SK-N-SH treated with all-trans-retinoic acid at 6 μM for 48 hours (cell line): ENCODE measurements around the gene GYG1.

Source experiments
- ATAC-seq: fragments of 200-7000 bp; cut with Tn5 transposase; 3 replicates; pipeline ENCODE4 v1.9.1; 2020; ENCODE audit warnings: mild to moderate bottlenecking, moderate library complexity
- ARNTL ChIP-seq: fragments of 450-650 bp; formaldehyde crosslinking; IDR thresholded peaks from 2 replicates; pipeline ENCODE4 v1.5.0; 2020; ENCODE audit warnings: low read depth, mild to moderate bottlenecking, moderate library complexity, borderline replicate concordance
- BACH2 ChIP-seq: fragments of 250-450 bp; sonication (Bioruptor Pico); IDR thresholded peaks from 2 replicates; pipeline ENCODE4 v1.9.0; 2021; ENCODE audit warnings: mild to moderate bottlenecking, borderline replicate concordance
- CSRNP3 ChIP-seq: fragments of 250-450 bp; sonication (Bioruptor Pico); IDR thresholded peaks from 2 replicates; pipeline ENCODE4 v1.5.1; 2021; ENCODE audit warnings: mild to moderate bottlenecking, moderate library complexity
- ESRRG ChIP-seq: fragments of 250-450 bp; sonication (Bioruptor Pico); IDR thresholded peaks from 2 replicates; pipeline ENCODE4 v1.6.1; 2021; ENCODE audit warnings: mild to moderate bottlenecking
- GLIS3 ChIP-seq: fragments of 250-450 bp; sonication (Bioruptor Pico); IDR thresholded peaks from 2 replicates; pipeline ENCODE4 v1.5.0; 2020; ENCODE audit warnings: mild to moderate bottlenecking, moderate library complexity
- ISL1 ChIP-seq: fragments of 250-450 bp; sonication (Bioruptor Pico); IDR thresholded peaks from 2 replicates; pipeline ENCODE4 v2.1.2; 2022; ENCODE audit warnings: mild to moderate bottlenecking, moderate library complexity
- OSR1 ChIP-seq: fragments of 250-450 bp; sonication (Bioruptor Pico); IDR thresholded peaks from 2 replicates; pipeline ENCODE4 v1.8.0; 2022; ENCODE audit warnings: moderate library complexity, mild to moderate bottlenecking, inconsistent platforms
- PATZ1 ChIP-seq: fragments of 250-450 bp; sonication (Bioruptor Pico); IDR thresholded peaks from 2 replicates; pipeline ENCODE4 v1.8.0; 2020; ENCODE audit warnings: mild to moderate bottlenecking, moderate library complexity, borderline replicate concordance
- POU6F1 ChIP-seq: fragments of 250-450 bp; sonication (Bioruptor Pico); IDR thresholded peaks from 2 replicates; pipeline ENCODE4 v1.8.0; 2021; ENCODE audit warnings: low read depth, mild to moderate bottlenecking, moderate library complexity, borderline replicate concordance
- PPARA ChIP-seq: fragments of 250-450 bp; sonication (Bioruptor Pico); IDR thresholded peaks from 2 replicates; pipeline ENCODE4 v1.5.0; 2020; ENCODE audit warnings: mild to moderate bottlenecking, borderline replicate concordance
- SNAI2 ChIP-seq: fragments of 250-450 bp; sonication (Bioruptor Pico); IDR thresholded peaks from 2 replicates; pipeline ENCODE4 v1.5.0; 2020; ENCODE audit warnings: mild to moderate bottlenecking, moderate library complexity
- TCF4 ChIP-seq: fragments of 250-450 bp; sonication (Bioruptor Pico); IDR thresholded peaks from 2 replicates; pipeline ENCODE4 v1.8.0; 2021; ENCODE audit warnings: mild to moderate bottlenecking, moderate library complexity, borderline replicate concordance
- TOX ChIP-seq: fragments of 250-450 bp; sonication (Bioruptor Pico); IDR thresholded peaks from 2 replicates; pipeline ENCODE4 v1.8.0; 2021; ENCODE audit warnings: mild to moderate bottlenecking, moderate library complexity, borderline replicate concordance
- ZC3H10 ChIP-seq: fragments of 250-450 bp; sonication (Bioruptor Pico); IDR thresholded peaks from 2 replicates; pipeline ENCODE4 v1.5.1; 2021; ENCODE audit warnings: mild to moderate bottlenecking, moderate library complexity
- ZFP3 ChIP-seq: fragments of 250-450 bp; sonication (Bioruptor Pico); IDR thresholded peaks from 2 replicates; pipeline ENCODE4 v1.5.0; 2020; ENCODE audit warnings: mild to moderate bottlenecking, moderate library complexity
- ZNF565 ChIP-seq: fragments of 450-650 bp; formaldehyde crosslinking; conservative IDR thresholded peaks from 2 replicates; pipeline ENCODE4 v1.5.0; 2020; ENCODE audit warnings: low read depth, mild to moderate bottlenecking, moderate library complexity
- ZNF70 ChIP-seq: fragments of 450-650 bp; formaldehyde crosslinking; IDR thresholded peaks from 2 replicates; pipeline ENCODE4 v1.5.0; 2020; ENCODE audit warnings: mild to moderate bottlenecking, moderate library complexity
- TF ChIP-seq, protein P1 (sequence below): fragments of 250-450 bp; sonication (Bioruptor Pico); IDR thresholded peaks from 2 replicates; pipeline ENCODE4 v1.5.0; 2020; ENCODE audit warnings: mild to moderate bottlenecking, moderate library complexity
- TF ChIP-seq, protein P2 (sequence below): fragments of 250-450 bp; sonication (Bioruptor Pico); IDR thresholded peaks from 2 replicates; pipeline ENCODE4 v1.5.1; 2020; ENCODE audit warnings: low read depth, mild to moderate bottlenecking, moderate library complexity

GYG1 gene

GRCh38 chr3:149004622-149005021 lies 13.3 kb downstream of the GYG1 start (continued):
- TF ChIP-seq PPARA (CRISPR knock-in tag) = no peak
- no peak for TF ChIP-seq ZFP3 (CRISPR knock-in tag)
- TF ChIP-seq ISL1 (CRISPR knock-in tag) = no peak
- TF ChIP-seq ZC3H10 = no peak
- TF ChIP-seq PATZ1 (CRISPR knock-in tag) = no peak
- TF ChIP-seq, protein P1, sequence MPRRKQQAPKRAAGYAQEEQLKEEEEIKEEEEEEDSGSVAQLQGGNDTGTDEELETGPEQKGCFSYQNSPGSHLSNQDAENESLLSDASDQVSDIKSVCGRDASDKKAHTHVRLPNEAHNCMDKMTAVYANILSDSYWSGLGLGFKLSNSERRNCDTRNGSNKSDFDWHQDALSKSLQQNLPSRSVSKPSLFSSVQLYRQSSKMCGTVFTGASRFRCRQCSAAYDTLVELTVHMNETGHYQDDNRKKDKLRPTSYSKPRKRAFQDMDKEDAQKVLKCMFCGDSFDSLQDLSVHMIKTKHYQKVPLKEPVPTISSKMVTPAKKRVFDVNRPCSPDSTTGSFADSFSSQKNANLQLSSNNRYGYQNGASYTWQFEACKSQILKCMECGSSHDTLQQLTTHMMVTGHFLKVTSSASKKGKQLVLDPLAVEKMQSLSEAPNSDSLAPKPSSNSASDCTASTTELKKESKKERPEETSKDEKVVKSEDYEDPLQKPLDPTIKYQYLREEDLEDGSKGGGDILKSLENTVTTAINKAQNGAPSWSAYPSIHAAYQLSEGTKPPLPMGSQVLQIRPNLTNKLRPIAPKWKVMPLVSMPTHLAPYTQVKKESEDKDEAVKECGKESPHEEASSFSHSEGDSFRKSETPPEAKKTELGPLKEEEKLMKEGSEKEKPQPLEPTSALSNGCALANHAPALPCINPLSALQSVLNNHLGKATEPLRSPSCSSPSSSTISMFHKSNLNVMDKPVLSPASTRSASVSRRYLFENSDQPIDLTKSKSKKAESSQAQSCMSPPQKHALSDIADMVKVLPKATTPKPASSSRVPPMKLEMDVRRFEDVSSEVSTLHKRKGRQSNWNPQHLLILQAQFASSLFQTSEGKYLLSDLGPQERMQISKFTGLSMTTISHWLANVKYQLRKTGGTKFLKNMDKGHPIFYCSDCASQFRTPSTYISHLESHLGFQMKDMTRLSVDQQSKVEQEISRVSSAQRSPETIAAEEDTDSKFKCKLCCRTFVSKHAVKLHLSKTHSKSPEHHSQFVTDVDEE (CRISPR knock-in tag) = no peak

GRCh38 chr3:149005416-149005815 lies 14.1 kb downstream of the GYG1 start:
- ATAC-seq = peak; percentile 91
- TF ChIP-seq ISL1 (CRISPR knock-in tag) (0 out of 2 replicates have a peak, but pooled peaks have one; percentile 18), OSR1 (CRISPR knock-in tag) (no peak), TOX (no peak), ZNF70 (CRISPR knock-in tag) (no peak), PATZ1 (CRISPR knock-in tag) (no peak)

DNA sequence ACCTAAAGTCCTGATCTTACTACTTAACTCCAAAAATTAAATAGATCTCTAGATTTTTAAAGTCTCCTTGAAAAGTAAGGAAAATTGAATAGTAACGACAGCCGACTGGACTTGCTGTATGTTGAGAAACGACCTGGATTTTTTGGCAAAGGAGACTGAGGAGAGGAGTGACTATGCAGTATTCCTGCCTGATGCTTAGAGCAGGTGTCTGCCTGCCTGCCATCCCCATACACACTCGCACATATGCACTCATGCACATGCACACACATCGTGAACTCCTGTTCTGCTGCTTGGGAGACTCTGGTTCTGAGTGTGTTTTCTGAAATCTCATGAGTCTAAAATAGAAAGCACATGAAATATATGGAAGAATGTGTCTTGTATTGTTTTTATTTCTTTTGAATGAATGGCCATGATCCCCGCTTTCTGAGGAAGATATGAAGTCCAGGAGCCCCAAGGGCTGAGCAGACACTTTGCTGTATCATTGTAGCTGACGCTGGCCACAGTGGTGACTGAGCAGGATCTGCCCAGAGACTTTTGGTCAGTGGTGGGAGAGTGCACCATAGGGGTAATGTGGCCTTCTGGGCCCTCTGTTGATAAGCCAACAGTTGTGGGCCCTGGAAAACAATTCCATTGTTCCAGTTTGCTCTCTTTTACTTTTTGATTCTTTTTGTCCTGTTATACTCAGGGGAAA lies 16.4 kb downstream of the GYG1 start:
- TF ChIP-seq ESRRG (CRISPR knock-in tag) (no peak), ISL1 (CRISPR knock-in tag) (no peak), BACH2 (no peak), ZNF565 (CRISPR knock-in tag) (no peak), ARNTL (CRISPR knock-in tag) (no peak), POU6F1 (CRISPR knock-in tag) (no peak), TCF4 (no peak), PPARA (CRISPR knock-in tag) (no peak), CSRNP3 (CRISPR knock-in tag) (no peak), OSR1 (CRISPR knock-in tag) (no peak), PATZ1 (CRISPR knock-in tag) (no peak), GLIS3 (no peak), ZC3H10 (no peak), ZNF70 (CRISPR knock-in tag) (no peak), TOX (no peak), ZFP3 (CRISPR knock-in tag) (no peak), SNAI2 (no peak)
- TF ChIP-seq, protein P2, sequence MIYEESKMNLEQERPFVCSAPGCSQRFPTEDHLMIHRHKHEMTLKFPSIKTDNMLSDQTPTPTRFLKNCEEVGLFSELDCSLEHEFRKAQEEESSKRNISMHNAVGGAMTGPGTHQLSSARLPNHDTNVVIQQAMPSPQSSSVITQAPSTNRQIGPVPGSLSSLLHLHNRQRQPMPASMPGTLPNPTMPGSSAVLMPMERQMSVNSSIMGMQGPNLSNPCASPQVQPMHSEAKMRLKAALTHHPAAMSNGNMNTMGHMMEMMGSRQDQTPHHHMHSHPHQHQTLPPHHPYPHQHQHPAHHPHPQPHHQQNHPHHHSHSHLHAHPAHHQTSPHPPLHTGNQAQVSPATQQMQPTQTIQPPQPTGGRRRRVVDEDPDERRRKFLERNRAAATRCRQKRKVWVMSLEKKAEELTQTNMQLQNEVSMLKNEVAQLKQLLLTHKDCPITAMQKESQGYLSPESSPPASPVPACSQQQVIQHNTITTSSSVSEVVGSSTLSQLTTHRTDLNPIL (CRISPR knock-in tag) = no peak
- TF ChIP-seq, protein P1 (CRISPR knock-in tag) = no peak
- TF ChIP-seq, all 23 proteins: peak for 0
- ATAC-seq = no peak
